Measurements from ENCODE around the gene SPATA45.
"Not testable (repeated sequence)": the region's sequence is repeated elsewhere in the genome, so short reads cannot be mapped to it uniquely, and the experiment has no call there.

GRCh38 chr1:212833211-212834207, 13.9 kb downstream of the SPATA45 start:
- TF ChIP-seq POLR2A, POLR2AphosphoS5 (IDR thresholded peaks at IDR 0.05; ENCODE audit: low read depth, low read length): not testable (repeated sequence)
